ENCODE results near the gene PDZD2.
"Not testable (repeated sequence)": the region's sequence is repeated elsewhere in the genome, so short reads cannot be mapped to it uniquely, and the experiment has no call there.

Gene PDZD2

DNA sequence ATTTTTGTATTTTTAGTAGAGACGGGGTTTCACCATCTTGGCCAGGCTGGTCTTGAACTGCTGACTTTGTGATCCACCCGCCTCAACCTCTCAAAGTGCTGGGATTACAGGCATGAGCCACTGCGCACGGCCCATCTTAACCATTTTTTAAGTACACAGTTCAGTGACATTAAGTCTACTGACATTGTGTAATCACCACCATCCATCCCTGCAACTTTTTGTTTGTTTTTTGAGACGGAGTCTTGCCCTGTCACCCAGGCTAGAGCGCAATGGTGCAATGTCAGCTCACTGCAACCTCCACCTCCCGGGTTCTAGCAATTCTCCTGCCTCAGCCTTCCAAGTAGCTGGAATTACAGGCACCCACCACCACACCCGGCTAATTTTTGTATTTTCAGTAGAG is 480.0 kb downstream of the PDZD2 start:
- not testable (repeated sequence) for DNase-seq

DNA sequence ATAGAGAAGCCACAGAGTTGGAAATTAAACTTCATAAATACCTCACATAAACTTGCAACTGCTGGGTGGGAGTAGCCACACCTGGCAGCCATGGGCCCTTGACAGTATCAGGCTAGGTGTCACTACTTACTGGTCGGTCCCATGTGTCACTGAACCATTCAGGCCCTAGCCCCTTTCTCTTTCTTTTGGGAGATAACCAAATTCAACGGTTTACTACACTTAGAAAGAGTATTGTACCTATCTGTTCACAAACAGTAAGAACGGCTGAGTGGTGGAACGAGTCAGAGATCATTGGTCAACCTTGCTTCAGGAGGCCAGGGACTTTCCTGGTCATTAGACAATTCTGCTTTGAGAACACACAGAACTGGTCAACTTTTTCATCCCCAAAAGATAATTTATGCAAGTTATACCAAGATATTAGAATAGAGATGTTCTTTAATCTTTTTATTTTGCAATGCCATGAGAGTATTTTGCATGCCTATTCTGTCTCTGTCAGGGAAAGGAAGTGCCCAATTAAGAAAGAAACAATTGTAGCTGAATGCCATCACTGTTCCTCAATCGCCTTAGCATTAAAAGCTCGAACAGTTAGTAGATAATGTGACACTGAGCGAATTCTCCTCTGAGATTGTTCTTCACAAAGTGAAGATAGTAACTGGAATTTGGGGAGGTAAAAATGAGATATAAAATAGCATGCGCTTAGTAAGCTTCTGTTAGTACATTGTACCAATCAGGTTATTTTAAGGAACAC is 484.3 kb downstream of the PDZD2 start:
- DNase-seq: no peak

GRCh38 chr5:32123889-32124676 is 485.2 kb downstream of the PDZD2 start:
- DNase-seq: no peak

- no peak for DNase-seq
Measured at GRCh38 chr5:32126691-32127090, 487.8 kb downstream of the PDZD2 start.

- DNase-seq: no peak
Measured at GRCh38 chr5:32127711-32128110, 488.8 kb downstream of the PDZD2 start.

DNA sequence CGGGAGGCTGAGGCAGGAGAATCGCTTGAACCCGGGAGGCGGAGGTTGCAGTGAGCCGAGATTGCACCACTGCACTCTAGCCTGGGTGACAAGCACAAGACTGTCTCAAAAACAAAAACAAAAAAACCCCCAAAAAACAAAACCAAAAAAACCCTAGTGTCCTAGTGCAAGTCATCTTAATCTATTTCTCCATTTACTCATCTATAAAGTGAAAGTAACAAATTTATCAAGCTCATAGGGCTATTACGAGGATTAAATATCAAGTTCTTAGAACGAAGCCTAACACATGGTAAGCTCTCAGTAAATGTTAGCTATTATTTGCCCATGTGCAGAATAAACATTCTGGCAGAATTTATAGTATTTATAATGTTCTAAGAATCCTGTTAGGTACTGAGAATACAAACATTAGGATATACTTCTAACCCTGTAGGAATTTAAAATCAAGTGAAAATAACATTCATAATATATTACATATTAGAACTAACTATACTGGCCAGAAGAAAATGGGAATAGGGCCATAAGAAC is 490.2 kb downstream of the PDZD2 start:
- DNase-seq: no peak

- DNase-seq: no peak
Measured at GRCh38 chr5:32130865-32131264, 491.9 kb downstream of the PDZD2 start.

DNA sequence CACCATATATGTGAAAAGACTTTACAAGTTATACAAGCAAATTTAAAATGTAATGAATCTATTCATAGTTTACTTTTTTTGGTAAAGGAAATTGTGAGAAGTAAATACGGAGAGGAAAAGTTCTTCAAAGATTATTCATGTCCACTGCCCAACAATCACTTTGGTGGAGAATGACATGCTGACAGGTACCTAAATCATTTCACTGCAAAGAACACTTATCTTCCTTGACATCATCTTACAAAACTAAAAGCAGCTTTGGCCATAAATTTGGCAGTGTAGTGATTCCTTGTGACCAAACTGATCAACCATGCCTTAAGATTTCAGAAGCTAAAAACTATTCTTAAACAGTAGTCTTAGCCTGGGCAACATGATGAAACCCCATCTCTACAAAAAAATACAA is 492.7 kb downstream of the PDZD2 start:
- no peak for DNase-seq

DNA sequence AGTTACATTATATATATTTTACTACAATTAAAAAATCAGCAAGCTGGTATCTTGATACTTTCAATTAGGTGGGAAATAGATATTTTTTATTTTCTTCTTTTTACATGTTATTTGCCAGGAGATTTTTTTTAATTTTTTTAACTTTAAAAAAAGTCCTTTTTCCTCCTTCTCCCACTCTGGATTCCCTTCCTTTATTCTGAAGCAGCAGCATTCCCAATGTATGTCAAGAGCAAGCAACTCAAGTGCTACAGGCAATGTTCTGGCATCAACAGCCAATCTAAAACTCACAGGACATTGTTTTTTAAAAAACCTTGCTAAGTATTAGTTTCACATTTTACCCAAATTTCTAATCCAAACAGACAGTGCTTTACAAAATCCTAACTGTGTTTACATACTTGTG is 493.8 kb downstream of the PDZD2 start:
- DNase-seq: no peak

DNA sequence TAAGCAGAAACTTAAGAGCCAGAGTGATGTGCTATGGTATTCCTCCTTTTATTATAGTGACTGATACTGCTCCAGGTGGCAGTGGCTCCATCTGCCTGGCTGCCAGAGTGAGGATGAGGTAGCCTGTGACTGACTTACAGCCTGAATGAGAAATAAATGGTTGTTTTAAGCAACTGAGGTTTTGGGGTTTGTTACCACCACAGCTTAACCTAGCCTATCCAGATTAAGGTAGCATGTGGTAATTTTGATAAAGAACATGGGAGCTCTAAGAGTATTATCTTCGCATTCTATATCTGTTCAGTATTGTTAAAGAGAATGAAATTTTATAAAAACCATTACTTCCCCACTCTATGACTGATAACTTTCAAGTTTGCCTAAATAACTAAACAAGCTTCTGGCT is 496.2 kb downstream of the PDZD2 start:
- no peak for DNase-seq

GRCh38 chr5:32136342-32136741 is 497.4 kb downstream of the PDZD2 start:
- DNase-seq: no peak

DNA sequence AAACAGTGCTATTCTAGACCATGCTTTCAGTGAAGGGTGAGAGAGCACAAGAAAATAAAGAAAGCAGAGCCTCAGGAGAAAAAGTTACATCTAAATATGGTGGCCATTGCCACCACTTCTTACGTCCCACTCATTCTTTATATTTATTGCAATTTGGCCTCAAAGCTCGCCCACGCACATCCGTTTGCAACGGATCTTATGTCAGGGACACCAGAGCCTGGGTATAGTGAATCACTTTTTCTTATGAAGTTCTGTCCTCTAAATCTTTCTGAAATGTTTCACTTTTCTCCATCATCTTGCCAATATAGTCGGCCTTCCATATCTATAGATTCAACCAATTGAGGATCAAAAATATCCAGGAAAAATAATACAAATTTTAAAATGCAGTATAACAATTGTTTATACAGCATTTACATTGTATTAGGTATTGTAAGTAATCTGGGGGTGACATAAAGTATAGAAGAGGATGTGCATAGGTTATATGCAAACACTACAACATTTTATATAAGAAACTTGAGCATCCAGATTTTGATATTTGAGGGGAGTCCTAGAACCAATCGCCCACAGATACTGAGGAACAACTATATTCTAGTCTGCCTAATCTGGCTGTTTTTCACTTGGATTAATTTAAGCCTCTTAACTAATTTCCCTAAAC is 500.0 kb downstream of the PDZD2 start:
- DNase-seq: no peak

- DNase-seq: no peak
Measured at GRCh38 chr5:32143617-32144377, 504.9 kb downstream of the PDZD2 start.

DNA sequence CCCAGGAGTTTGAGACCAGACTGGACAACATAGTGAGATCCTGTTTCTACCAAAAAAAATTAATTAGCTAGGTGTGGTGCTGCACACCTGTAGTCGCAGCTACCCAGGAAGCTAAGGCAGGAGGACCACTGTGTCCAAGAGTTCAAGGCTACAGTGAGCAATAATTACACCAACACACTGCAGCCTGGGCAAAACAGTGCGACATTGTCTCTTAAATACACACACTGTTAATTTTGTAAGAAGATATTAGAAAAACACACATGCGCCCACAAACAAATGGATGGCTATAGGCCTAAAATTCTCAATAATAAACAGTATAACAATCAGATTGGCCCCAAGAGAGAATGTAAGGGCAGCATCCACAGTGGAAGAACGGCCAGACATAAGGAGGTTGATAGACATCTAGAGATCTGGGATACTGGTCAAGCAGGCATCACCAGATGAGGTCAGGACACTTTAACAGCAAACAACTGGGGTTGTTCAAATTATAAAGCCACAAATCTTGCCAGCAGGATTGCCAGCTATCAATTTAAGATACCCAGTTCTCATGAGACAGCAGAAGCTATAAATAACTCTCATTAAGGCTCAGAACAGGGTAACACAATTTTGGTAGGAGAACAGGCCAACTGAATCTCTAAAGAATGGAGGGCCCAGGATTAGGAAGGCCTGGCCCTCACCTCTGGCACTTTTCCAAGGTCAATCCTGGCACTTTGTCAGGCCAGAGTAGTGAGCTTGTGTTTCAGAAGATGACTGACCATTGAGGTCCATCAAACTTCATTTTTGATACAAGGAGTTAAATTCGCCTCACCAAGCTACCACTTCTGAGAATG is 505.7 kb downstream of the PDZD2 start:
- DNase-seq: no peak

- no peak for DNase-seq
Measured at GRCh38 chr5:32145378-32145777, 506.4 kb downstream of the PDZD2 start.

DNA sequence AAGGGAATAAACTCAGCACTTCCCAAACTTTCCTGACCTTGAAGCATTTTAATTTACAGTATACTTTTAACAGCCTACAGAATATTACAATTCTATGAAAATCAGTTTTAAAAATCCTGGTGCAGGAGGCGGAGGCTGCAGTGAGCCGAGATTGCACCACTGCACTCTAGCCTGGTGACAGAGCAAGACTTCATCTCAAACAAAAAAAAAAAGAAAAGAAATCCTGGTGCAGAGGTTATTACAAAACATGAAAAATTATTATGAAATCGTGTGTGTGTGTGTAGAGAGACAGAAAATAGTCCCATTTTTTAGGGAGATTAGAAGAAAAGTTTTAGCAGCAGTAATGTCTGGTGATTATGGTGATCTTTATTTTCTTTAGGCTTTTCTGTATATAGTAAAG is 508.3 kb downstream of the PDZD2 start:
- DNase-seq: no peak

- DNase-seq: no peak
Measured at GRCh38 chr5:32147959-32148358, 509.0 kb downstream of the PDZD2 start.

GRCh38 chr5:32150366-32150765 is 511.4 kb downstream of the PDZD2 start:
- DNase-seq: no peak

GRCh38 chr5:32151198-32151597 is 512.3 kb downstream of the PDZD2 start:
- no peak for DNase-seq

DNA sequence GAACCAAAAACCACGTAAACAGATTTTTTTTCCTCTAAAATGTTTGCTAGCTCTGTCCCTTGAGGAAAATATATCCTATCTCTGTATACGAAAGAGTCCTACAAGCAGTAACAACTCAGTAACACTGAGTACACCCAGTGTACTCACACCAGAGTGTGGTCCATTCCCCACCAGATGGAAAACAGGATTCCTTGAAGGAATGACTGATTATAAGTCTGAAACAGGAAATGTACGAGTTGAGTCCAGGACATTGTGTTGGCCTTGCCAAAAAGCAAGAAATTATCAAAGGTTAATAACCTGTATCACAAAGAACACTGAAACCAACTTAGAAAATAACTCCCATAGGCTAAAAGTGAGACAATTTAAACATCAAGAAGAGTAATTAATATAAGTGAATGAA is 514.8 kb downstream of the PDZD2 start:
- DNase-seq: no peak

- DNase-seq: no peak
Measured at GRCh38 chr5:32155211-32155610, 516.3 kb downstream of the PDZD2 start.

DNA sequence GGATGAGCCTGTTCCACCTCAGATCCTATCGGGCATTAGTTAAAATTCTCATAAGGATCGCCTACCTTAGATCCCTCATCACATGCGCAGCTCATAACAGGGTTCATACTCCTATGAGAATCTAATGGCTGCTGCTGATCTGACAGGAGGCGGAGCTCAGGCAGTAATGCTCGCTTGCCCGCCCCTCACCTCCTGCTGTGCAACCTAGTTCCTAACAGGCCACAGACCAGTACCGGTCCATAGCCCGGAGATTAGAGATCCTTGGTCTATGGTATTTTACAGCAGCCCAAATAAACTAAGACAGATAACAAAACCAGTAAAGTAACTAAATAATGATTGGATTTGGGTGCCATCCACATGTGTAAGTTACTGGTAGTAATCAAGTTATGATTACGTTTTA is 517.7 kb downstream of the PDZD2 start:
- DNase-seq: no peak
